Fibroblast of mammary gland (primary cell): ENCODE results near the gene PKM.

Experiments
- DNase-seq: peaks from one replicate; pipeline ENCODE4 v3.0.0-alpha.2; 2010; ENCODE audit warnings: low read depth
- H3K4me3 ChIP-seq: 2 replicates; pipeline ENCODE4 v1.5.1; 2011; ENCODE audit warnings: low read depth, mild to moderate bottlenecking, low read length, moderate library complexity; ENCODE audit not compliant: control insufficient read depth
- TF ChIP-seq, protein P1 (sequence below): conservative IDR thresholded peaks from 2 replicates; pipeline ENCODE4 v1.5.1; 2011; ENCODE audit warnings: low read depth, low read length, inconsistent platforms; ENCODE audit not compliant: control insufficient read depth, insufficient read depth

The PKM gene

DNA sequence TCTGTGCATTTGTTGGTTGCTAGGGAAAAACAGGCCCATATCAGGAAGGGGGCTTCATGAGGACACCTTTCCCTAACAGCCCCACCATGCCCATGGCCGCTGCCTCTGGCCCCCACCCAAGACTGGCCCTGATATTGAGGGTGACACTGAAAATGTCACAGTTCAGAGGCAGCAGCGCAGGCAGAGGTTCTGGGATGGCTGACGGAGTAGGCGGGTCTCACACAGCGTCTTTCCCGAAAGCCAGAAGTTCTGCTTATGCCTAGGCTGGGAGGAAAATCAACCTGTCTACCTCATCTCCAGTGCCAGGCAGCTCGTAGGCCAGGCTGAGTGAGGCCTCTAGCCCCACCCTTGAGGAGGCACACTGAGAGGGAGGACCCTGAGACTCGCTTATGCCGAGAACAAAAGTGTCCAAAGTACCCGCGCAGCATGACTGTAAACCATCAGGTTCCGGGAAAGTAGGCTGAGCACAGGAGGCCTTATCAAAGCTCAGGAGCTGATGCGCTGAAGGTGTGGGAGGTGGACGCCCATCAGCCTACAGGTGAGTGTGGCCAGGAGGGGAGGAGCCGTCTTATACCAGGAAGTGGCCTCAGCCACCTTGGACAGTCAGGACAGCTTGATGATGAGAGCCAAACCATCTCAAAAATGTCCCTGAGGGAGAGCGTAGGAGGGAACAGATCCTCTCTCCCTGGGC, 60.9 kb downstream of the PKM start:
- DNase-seq, result no peak
- no peak overlapping the region for H3K4me3 ChIP-seq
- TF ChIP-seq, protein P1, sequence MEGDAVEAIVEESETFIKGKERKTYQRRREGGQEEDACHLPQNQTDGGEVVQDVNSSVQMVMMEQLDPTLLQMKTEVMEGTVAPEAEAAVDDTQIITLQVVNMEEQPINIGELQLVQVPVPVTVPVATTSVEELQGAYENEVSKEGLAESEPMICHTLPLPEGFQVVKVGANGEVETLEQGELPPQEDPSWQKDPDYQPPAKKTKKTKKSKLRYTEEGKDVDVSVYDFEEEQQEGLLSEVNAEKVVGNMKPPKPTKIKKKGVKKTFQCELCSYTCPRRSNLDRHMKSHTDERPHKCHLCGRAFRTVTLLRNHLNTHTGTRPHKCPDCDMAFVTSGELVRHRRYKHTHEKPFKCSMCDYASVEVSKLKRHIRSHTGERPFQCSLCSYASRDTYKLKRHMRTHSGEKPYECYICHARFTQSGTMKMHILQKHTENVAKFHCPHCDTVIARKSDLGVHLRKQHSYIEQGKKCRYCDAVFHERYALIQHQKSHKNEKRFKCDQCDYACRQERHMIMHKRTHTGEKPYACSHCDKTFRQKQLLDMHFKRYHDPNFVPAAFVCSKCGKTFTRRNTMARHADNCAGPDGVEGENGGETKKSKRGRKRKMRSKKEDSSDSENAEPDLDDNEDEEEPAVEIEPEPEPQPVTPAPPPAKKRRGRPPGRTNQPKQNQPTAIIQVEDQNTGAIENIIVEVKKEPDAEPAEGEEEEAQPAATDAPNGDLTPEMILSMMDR, result no peak

DNA sequence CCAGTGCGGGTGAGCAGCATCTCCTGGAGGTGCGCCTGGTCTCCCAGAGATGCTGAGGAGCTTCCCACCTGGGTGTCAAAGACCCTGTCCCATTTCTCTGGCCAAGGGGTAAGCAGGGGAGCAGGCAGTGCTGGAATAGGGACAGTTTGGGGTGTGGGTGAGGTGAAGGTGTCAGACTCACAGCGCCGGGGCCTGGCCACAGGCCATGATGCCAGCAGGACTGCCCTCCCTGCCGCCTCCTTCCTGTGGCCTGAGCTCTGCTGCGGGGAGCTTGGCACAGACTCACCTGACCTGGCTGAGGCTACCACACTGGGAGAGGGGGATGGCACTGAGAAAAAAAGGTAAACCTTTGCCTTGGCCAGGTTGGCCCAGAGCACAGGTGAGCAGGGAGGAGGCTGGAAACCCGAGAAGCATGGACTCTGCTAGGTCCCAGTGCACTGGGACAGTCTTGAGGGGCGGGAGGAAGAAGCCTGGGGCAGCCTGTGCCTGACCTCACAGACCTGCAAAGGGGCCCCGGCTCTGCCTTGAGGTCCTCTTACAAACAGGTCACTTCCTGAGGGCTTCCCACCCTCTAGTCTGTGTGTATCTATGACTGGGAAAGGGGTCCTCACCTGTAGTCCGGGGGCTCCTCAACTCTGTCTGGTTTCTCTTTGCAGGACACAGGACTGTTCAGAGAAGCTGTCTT, 61.6 kb downstream of the PKM start:
- no peak for DNase-seq
- H3K4me3 ChIP-seq, result no peak overlapping the region
- TF ChIP-seq, protein P1, result no peak

DNA sequence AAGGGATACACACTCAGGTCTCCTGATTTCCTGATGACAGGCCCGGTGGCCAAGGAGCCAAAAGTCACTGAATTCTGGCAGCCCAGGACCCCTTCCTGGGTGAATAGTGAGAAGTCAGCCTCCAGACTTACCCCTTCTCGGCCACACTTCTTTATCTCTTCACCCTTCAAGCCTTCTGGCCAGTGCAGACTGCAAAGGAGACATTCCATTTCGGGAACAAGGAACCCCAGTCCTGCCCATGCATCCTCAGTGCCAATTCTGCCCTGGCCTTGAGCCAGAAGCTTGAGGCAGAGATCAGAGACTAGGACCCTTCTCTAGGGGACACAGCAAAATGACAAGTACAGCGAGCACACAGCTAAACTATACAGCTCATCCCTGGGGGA, 62.2 kb downstream of the PKM start:
- no peak overlapping the region for H3K4me3 ChIP-seq
- DNase-seq, result no peak

DNA sequence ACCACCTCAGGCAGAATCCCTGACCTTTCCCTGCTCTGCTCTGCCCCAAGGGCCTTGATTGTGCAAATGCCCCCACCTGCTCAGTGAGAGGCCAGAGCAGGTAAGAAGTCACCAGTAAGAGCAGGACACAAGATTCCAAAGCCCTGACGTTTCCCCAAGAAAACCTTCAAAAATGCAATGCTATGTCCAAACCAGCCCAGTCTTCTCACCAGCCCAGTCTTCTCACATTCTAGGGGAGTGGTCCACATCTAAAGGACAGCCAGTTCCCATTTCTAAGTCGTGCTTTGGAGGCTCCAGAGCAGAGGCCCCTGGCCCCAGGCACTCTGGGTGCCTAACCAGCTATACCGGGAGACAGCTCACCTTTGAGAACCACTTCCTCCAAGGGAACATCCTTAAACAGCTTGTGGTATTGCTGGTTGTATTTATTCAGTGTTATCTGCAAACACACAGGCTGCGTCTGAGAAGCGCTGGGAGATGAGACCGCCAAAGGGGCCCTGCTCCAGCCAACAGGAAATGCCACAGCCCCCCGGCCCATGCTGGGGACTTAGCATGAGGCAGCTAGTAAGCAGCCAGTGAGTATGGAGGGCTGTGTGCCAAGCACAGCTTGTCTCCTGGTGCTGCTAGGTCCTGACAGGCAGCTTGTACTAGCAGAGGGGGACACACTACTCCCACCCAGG, 62.7 kb downstream of the PKM start:
- TF ChIP-seq, protein P1, result no peak
- no peak for DNase-seq
- no peak overlapping the region for H3K4me3 ChIP-seq

More for the DNA sequence above, 62.2 kb downstream of the PKM start:
- TF ChIP-seq, protein P1, result no peak

DNA sequence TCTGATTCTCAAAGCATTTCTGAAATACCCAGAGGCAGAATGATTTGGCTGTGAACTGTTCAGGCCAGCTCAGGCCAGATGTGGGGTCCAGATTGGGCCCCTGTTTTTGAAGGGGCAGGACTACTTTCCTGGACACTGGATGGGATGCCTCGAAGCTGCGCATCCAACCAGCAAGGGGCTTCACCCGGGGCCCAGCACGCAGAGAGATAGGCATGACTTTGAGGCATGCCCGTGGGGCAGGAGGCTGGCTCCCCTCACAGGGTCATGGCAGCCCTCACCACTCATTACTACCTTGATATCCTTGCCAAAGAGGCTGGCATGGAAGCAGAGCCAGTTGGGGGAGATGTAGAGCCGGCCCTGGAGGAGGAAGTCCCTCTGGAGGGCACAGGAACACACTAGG, 63.5 kb downstream of the PKM start:
- TF ChIP-seq, protein P1, result no peak
- H3K4me3 ChIP-seq, result no peak overlapping the region
- DNase-seq, result no peak

DNA sequence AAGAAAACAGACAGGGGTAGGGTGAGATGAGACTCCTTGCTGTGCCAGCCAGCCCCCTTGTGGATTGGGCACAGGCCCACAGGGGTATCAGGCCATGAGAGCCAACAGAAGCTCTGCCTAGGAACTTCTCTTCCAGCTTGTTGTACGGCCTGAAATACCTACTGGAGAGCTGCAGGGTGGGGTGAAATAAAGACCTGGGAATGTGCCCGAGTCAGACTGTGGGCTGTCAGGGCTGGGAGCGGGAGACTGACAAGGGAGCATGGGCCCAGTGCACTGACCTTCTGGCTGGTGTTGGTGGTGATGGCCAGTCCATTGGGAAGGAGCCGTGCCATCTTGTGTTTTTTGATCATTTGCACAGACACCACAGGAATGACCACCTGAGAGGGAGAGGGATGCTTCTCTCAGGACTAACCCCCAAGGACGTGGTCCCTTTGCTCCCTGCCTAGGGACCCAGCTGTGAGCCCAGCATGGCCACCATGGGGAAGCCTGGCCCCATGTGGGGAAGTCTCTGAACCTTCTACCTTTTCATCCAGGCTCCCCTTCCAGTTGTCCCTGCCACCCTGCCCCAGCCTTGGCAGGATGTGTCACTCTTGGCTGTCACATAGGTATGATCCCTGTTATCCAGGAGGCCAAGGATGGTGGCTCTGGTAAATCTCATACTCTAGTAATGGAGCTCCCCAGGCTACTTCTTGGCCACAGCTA, 64.1 kb downstream of the PKM start:
- TF ChIP-seq, protein P1, result no peak
- no peak for DNase-seq
- no peak overlapping the region for H3K4me3 ChIP-seq
